Upper lobe of left lung (tissue), 4 donors: Measurements from ENCODE around the gene HASPIN.

Experiments
- EP300 ChIP-seq, 4 donors: sonication (generic); formaldehyde crosslinking; IDR thresholded peaks; one replicate each; pipeline ENCODE4 v1.5.1; 2017; ENCODE audit warnings: antibody characterized with exemption in 4 of 4, control low read depth in 2 of 4
- POLR2A ChIP-seq, 4 donors: fragments of 450-650 bp; IDR thresholded peaks; one replicate each; pipeline ENCODE4 v1.5.1; 2016 to 2017; ENCODE audit warnings: antibody characterized with exemption in 4 of 4, mild to moderate bottlenecking in 2 of 4
- POLR2AphosphoS5 ChIP-seq, 2 donors: sonication (generic); formaldehyde crosslinking; IDR thresholded peaks; one replicate each; pipeline ENCODE4 v1.5.1; 2017; ENCODE audit warnings: antibody characterized with exemption in 2 of 2
- TF ChIP-seq, protein P1 (sequence below), 6 experiments: fragments of 450-650 bp in 4 of 6; fragments of 200-600 bp in 2 of 6; sonication (generic) in 2 of 6; IDR thresholded peaks; one replicate each; pipeline ENCODE4 v1.5.1; 2016 to 2019; ENCODE audit warnings: antibody characterized with exemption in 6 of 6

DNA sequence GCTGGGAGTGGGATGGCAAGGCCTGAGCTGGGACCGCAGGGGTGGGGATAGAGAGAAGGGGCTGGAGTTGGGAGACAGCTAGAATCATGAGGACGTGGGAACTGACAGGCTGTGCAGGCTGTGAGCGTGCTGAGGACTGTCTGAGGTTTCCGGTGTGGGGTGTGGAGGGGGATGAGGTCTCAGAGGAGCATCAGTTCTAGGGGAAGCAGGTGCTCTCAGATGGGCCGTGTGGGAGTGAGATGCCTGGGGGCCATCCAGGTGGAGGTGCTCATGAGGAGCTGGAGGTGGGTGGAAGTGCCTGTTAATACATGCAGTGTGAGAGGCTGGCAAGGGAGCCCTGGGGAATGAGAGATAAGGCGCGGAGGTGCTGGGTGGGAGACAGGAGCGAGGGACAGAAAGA lies 27.2 kb downstream of the HASPIN start:
- TF ChIP-seq POLR2A (IDR thresholded peaks at IDR 0.05): no peak
- TF ChIP-seq, protein P1, sequence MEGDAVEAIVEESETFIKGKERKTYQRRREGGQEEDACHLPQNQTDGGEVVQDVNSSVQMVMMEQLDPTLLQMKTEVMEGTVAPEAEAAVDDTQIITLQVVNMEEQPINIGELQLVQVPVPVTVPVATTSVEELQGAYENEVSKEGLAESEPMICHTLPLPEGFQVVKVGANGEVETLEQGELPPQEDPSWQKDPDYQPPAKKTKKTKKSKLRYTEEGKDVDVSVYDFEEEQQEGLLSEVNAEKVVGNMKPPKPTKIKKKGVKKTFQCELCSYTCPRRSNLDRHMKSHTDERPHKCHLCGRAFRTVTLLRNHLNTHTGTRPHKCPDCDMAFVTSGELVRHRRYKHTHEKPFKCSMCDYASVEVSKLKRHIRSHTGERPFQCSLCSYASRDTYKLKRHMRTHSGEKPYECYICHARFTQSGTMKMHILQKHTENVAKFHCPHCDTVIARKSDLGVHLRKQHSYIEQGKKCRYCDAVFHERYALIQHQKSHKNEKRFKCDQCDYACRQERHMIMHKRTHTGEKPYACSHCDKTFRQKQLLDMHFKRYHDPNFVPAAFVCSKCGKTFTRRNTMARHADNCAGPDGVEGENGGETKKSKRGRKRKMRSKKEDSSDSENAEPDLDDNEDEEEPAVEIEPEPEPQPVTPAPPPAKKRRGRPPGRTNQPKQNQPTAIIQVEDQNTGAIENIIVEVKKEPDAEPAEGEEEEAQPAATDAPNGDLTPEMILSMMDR (IDR thresholded peaks at IDR 0.05): no peak
- no peak for TF ChIP-seq POLR2AphosphoS5 (IDR thresholded peaks at IDR 0.05)
- TF ChIP-seq EP300 (IDR thresholded peaks at IDR 0.05): no peak
